ENCODE data around the gene WDR70.

GRCh38 chr5:37660319-37660718 lies 281.2 kb downstream of the WDR70 start:
- TF ChIP-seq EZH2 (IDR thresholded peaks at IDR 0.05; ENCODE audit: insufficient read depth, low read length) = no peak
- no peak for TF ChIP-seq CTCF (IDR thresholded peaks at IDR 0.05; ENCODE audit: insufficient read depth, low read depth, low read length)

Data from astrocyte (in vitro differentiated cells and primary cell).